HG03432 (cell line): ENCODE data around the gene PCDH9.
A peak's percentile ranks its signal among the peaks of the same experiment; 100 is the strongest.
"Not testable (repeated sequence)": the region's sequence is repeated elsewhere in the genome, so short reads cannot be mapped to it uniquely, and the experiment has no call there.

Experiments
- ATAC-seq: cut with Tn5 transposase; IDR thresholded peaks from one replicate; pipeline ENCODE4 v1.9.1; 2021; ENCODE audit warnings: mild to moderate bottlenecking, moderate library complexity; ENCODE audit not compliant: unreplicated experiment

PCDH9 gene

GRCh38 chr13:66927562-66927961 is 302.6 kb downstream of the PCDH9 start:
- no peak for ATAC-seq

GRCh38 chr13:66926851-66927524 is 303.1 kb downstream of the PCDH9 start:
- no peak for ATAC-seq

GRCh38 chr13:66926200-66926850 is 303.8 kb downstream of the PCDH9 start:
- ATAC-seq = no peak

- no peak for ATAC-seq
Measured at GRCh38 chr13:66922444-66922843, 307.7 kb downstream of the PCDH9 start.

- no peak for ATAC-seq
Measured at GRCh38 chr13:66921437-66921836, 308.7 kb downstream of the PCDH9 start.

GRCh38 chr13:66915596-66916185 is 314.4 kb downstream of the PCDH9 start:
- ATAC-seq = no peak

GRCh38 chr13:66914155-66914554 is 316.0 kb downstream of the PCDH9 start:
- ATAC-seq = no peak

- no peak for ATAC-seq
Measured at GRCh38 chr13:66911411-66911939, 318.7 kb downstream of the PCDH9 start.

GRCh38 chr13:66899955-66900354 is 330.2 kb downstream of the PCDH9 start:
- no peak for ATAC-seq

- ATAC-seq = no peak
Measured at GRCh38 chr13:66896933-66897332, 333.2 kb downstream of the PCDH9 start.

GRCh38 chr13:66895780-66896179 is 334.4 kb downstream of the PCDH9 start:
- no peak for ATAC-seq

- ATAC-seq = no peak
Measured at GRCh38 chr13:66895320-66895719, 334.8 kb downstream of the PCDH9 start.

- no peak for ATAC-seq
Measured at GRCh38 chr13:66888698-66889097, 341.4 kb downstream of the PCDH9 start.

GRCh38 chr13:66887088-66887487 is 343.0 kb downstream of the PCDH9 start:
- ATAC-seq = peak; percentile 85

GRCh38 chr13:66886264-66886663 is 343.9 kb downstream of the PCDH9 start:
- ATAC-seq = no peak

GRCh38 chr13:66881170-66881569 is 349.0 kb downstream of the PCDH9 start:
- ATAC-seq = not testable (repeated sequence)

GRCh38 chr13:66879988-66880387 is 350.1 kb downstream of the PCDH9 start:
- ATAC-seq = no peak

GRCh38 chr13:66875264-66875663 is 354.9 kb downstream of the PCDH9 start:
- ATAC-seq = no peak

GRCh38 chr13:66864627-66865026 is 365.5 kb downstream of the PCDH9 start:
- ATAC-seq = no peak

GRCh38 chr13:66860878-66861417 is 369.2 kb downstream of the PCDH9 start:
- no peak for ATAC-seq

GRCh38 chr13:66859934-66860877 is 369.9 kb downstream of the PCDH9 start:
- ATAC-seq = no peak
